Upper lobe of left lung (tissue), 4 donors: ENCODE results near the gene NHSL2.

Experiments
- CTCF ChIP-seq, 6 experiments: fragments of 450-650 bp in 4 of 6; fragments of 200-600 bp in 2 of 6; sonication (generic) in 2 of 6; IDR thresholded peaks; one replicate each; pipeline ENCODE4 v1.5.1; 2016 to 2019; ENCODE audit warnings: antibody characterized with exemption in 6 of 6
- POLR2AphosphoS5 ChIP-seq, 2 donors: sonication (generic); formaldehyde crosslinking; IDR thresholded peaks; one replicate each; pipeline ENCODE4 v1.5.1; 2017; ENCODE audit warnings: antibody characterized with exemption in 2 of 2

GRCh38 chrX:71927040-71927439, 16.4 kb downstream of the NHSL2 start:
- TF ChIP-seq POLR2AphosphoS5 (IDR thresholded peaks at IDR 0.05) (no peak), CTCF (IDR thresholded peaks at IDR 0.05) (no peak)
